ENCODE results near the gene F12. TPM values are rescaled to one million over a fixed set of nuclear protein-coding genes. Genes with fewer than 3 reads are reported as not detected.
"Not testable (repeated sequence)": the region's sequence is repeated elsewhere in the genome, so short reads cannot be mapped to it uniquely, and the experiment has no call there.

F12 gene
- total RNA-seq, 1 donor, result not detected

DNA sequence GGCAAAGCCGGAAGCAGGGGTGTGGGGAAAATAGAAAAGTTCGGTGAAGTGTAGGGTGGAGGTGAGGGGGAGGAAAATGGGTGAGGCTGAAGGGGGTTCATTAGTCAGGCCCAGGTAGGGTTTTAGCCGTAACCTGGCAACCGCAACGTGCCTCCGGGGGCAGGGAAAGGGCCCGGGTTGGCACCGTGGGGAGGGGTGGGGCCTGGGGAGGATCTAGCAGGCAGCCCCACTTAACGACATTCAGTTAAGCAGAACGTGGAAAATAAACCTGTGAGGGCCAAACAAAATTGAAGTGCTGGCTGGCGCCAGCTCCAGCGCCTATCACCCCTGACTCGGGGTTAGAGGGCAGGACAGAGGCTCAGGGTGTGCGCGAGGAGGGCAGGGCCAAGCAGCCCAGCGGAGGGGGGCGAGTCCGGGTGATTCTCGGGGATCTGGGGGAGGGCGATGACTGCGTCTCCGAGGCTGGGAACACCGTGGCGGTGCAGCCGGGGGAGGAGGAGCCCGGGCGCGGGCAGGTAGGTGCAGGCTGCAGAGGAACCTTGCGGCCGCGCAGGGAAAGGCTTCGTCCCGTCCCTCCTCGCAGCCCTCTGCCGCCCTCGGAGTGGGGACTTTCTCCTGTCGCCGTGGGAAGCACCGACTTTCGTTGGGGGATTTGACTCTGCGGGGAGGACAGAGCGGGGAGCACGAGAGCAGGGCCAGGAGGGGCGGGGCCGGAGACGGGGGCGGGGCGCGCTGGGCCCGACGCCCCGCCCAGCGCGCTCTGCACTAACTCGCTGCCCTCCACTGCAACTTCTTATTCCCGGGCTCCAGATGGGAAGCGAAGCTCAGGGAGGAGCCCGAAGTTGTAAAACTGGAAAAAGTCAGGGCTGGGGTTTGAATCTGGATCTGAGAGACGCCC, 46.5 kb downstream of the F12 start:
- H3K79me2 ChIP-seq (ENCODE audit: insufficient read depth, low read length), result no peaks in the 10 kb centered on the region
- H3K27ac ChIP-seq (ENCODE audit: low read depth, low read length), result no peak overlapping the region
- peak; percentile 97 for DNase-seq (ENCODE audit: insufficient read length, low spot score, missing footprints)
- peaks cover 10% of the 10 kb centered on the region for H3K27me3 ChIP-seq (ENCODE audit: insufficient read depth, low read length)
- H4K20me1 ChIP-seq (ENCODE audit: insufficient read depth, low read length), result no peaks in the 10 kb centered on the region
- H3K9me3 ChIP-seq (ENCODE audit: low read depth, low read length), result no peaks in the 10 kb centered on the region
- peak overlapping the region; percentile 81 for H3K4me2 ChIP-seq (ENCODE audit: insufficient read depth, low read length)
- H3K36me3 ChIP-seq (ENCODE audit: insufficient read depth, low read length), result no peaks in the 10 kb centered on the region
- H3K4me3 ChIP-seq (ENCODE audit: insufficient read depth, low read length), result peak overlapping the region; percentile 64
- H3K4me1 ChIP-seq (ENCODE audit: insufficient read depth, low read length), result peaks cover 12% of the 10 kb centered on the region
- TF ChIP-seq, protein P1, sequence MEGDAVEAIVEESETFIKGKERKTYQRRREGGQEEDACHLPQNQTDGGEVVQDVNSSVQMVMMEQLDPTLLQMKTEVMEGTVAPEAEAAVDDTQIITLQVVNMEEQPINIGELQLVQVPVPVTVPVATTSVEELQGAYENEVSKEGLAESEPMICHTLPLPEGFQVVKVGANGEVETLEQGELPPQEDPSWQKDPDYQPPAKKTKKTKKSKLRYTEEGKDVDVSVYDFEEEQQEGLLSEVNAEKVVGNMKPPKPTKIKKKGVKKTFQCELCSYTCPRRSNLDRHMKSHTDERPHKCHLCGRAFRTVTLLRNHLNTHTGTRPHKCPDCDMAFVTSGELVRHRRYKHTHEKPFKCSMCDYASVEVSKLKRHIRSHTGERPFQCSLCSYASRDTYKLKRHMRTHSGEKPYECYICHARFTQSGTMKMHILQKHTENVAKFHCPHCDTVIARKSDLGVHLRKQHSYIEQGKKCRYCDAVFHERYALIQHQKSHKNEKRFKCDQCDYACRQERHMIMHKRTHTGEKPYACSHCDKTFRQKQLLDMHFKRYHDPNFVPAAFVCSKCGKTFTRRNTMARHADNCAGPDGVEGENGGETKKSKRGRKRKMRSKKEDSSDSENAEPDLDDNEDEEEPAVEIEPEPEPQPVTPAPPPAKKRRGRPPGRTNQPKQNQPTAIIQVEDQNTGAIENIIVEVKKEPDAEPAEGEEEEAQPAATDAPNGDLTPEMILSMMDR (IDR thresholded peaks at IDR 0.05; ENCODE audit: extremely low read depth, low read depth, low read length), result no peak
- H2AFZ ChIP-seq (ENCODE audit: low read length), result peak overlapping the region; percentile 83

DNA sequence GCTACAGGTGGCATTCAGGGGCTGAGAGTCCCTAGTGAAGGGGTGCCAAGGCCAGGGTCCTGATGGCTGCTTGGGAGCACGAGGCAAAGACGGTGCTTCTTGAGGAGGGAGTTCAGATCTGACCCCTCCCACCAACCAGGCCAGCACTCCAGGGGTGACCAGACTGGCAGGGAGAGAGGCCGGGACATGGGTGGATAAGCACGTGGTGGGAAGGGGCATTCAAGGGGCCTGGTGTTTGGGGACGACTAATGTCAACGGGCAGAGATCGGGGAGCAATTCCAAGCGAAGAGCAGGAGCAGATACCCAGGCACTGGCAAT, 47.1 kb downstream of the F12 start:
- Histone ChIP-seq H4K20me1 (ENCODE audit: insufficient read depth, low read length) (no peaks in the 10 kb centered on the region), H3K79me2 (ENCODE audit: insufficient read depth, low read length) (no peaks in the 10 kb centered on the region)

DNA sequence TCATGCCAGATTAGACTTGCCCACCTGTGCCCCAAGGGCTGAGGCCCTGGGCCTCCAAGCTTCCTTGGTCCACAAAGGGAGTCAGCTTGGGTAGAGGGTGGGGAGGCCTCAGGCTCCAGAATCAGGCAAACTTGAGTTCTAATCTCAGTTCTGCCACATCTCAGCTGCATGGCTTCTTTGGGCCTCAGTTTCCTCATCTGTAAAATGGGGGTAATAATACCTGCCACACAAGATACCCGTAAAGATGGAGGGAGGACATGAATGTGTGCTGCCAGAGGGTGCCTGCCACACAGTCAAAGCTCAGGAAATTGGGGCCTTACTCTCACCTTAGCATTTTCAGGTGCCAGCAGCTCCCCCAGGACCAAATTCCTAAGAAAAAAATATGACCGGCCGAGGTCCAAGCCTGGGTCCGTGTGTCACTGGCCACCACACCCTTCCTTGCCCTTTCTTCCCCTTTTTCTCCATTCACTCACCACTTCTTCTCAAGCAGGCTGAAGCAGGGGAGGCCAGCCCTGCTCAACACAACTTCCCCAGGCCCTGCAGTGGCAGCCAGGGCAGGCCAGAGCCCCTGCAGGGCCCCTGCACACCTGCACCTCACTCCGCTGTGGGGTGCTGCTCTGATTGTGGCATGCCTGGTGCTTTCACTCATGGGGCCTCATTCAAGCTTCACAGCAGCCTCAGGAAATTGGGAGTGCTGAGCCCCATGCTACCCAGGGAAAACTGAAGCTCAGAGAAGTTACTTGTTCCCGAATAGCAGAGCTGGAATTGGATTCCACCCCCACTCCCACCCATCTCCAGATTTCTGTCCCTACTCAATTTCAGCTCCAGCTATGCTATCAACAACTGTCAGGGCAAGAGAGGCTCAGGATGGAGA, 47.7 kb downstream of the F12 start:
- Histone ChIP-seq H4K20me1 (ENCODE audit: insufficient read depth, low read length) (no peaks in the 10 kb centered on the region), H2AFZ (ENCODE audit: low read length) (no peak overlapping the region), H3K4me2 (ENCODE audit: insufficient read depth, low read length) (no peak overlapping the region), H3K9me3 (ENCODE audit: low read depth, low read length) (no peaks in the 10 kb centered on the region), H3K27ac (ENCODE audit: low read depth, low read length) (no peak overlapping the region), H3K4me1 (ENCODE audit: insufficient read depth, low read length) (peaks cover 17% of the 10 kb centered on the region), H3K4me3 (ENCODE audit: insufficient read depth, low read length) (no peak overlapping the region), H3K36me3 (ENCODE audit: insufficient read depth, low read length) (no peaks in the 10 kb centered on the region), H3K79me2 (ENCODE audit: insufficient read depth, low read length) (no peaks in the 10 kb centered on the region), H3K27me3 (ENCODE audit: insufficient read depth, low read length) (peaks cover 10% of the 10 kb centered on the region)
- TF ChIP-seq, protein P1 (IDR thresholded peaks at IDR 0.05; ENCODE audit: extremely low read depth, low read depth, low read length), result no peak
- peak; percentile 53 for DNase-seq (ENCODE audit: insufficient read length, low spot score, missing footprints)

More for the DNA sequence above, 47.1 kb downstream of the F12 start:
- Histone ChIP-seq H3K27ac (ENCODE audit: low read depth, low read length) (no peak overlapping the region), H3K27me3 (ENCODE audit: insufficient read depth, low read length) (peaks cover 10% of the 10 kb centered on the region), H2AFZ (ENCODE audit: low read length) (no peak overlapping the region), H3K4me3 (ENCODE audit: insufficient read depth, low read length) (no peak overlapping the region), H3K36me3 (ENCODE audit: insufficient read depth, low read length) (no peaks in the 10 kb centered on the region), H3K4me1 (ENCODE audit: insufficient read depth, low read length) (peaks cover 17% of the 10 kb centered on the region), H3K9me3 (ENCODE audit: low read depth, low read length) (no peaks in the 10 kb centered on the region), H3K4me2 (ENCODE audit: insufficient read depth, low read length) (no peak overlapping the region)
- no peak for DNase-seq (ENCODE audit: insufficient read length, low spot score, missing footprints)
- TF ChIP-seq, protein P1 (IDR thresholded peaks at IDR 0.05; ENCODE audit: extremely low read depth, low read depth, low read length), result no peak

DNA sequence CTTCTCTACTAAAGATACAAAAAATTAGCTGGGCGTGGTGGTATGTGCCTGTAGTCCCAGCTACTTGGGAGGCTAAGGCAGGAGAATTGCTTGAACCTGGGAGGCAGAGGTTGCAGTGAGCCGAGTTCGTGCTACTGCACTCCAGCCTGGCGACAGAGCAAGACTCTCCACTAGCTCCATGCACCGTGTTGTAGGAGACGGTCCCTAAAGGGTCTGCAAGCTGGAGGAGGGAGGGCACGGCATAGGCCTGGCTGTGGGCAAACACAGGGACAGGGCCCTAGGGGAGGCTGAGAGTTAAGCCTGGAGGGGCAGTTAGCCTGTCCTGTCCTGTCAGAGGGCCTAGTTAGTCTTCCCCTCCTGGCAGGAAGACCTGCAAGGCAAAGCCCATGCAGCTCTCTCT, 48.6 kb downstream of the F12 start:
- not testable (repeated sequence) for H3K36me3 ChIP-seq (ENCODE audit: insufficient read depth, low read length); H3K4me3 ChIP-seq (ENCODE audit: insufficient read depth, low read length); H2AFZ ChIP-seq (ENCODE audit: low read length)

More for the DNA sequence above, 48.6 kb downstream of the F12 start:
- H3K79me2 ChIP-seq (ENCODE audit: insufficient read depth, low read length); H3K9me3 ChIP-seq (ENCODE audit: low read depth, low read length); DNase-seq (ENCODE audit: insufficient read length, low spot score, missing footprints); H3K27ac ChIP-seq (ENCODE audit: low read depth, low read length); H3K4me2 ChIP-seq (ENCODE audit: insufficient read depth, low read length); H4K20me1 ChIP-seq (ENCODE audit: insufficient read depth, low read length): not testable (repeated sequence)
- peaks cover 10% of the 10 kb centered on the region for H3K27me3 ChIP-seq (ENCODE audit: insufficient read depth, low read length)
- H3K4me1 ChIP-seq (ENCODE audit: insufficient read depth, low read length), result peaks cover 14% of the 10 kb centered on the region

Data from osteoblast (primary cell).